H4 (cell line): ENCODE data around the gene PHGDH. TPM values are rescaled to one million over a fixed set of nuclear protein-coding genes. Genes with fewer than 3 reads are reported as not detected.
"Not testable (repeated sequence)": the region's sequence is repeated elsewhere in the genome, so short reads cannot be mapped to it uniquely, and the experiment has no call there.

Source experiments
- DNase-seq: peaks from one replicate; pipeline ENCODE4 v3.0.0-alpha.2; 2015; ENCODE audit warnings: low spot score
- total RNA-seq: library from RNA; depleted of rRNA; stranded (reverse); fragments of >200 nt; shearing (Covaris generic); gene quantifications from 2 replicates; pipeline ENCODE4 v1.2.3, GENCODE V29; 2014

PHGDH gene
- total RNA-seq, 1 experiment from 2014 or later: 338 TPM

DNA sequence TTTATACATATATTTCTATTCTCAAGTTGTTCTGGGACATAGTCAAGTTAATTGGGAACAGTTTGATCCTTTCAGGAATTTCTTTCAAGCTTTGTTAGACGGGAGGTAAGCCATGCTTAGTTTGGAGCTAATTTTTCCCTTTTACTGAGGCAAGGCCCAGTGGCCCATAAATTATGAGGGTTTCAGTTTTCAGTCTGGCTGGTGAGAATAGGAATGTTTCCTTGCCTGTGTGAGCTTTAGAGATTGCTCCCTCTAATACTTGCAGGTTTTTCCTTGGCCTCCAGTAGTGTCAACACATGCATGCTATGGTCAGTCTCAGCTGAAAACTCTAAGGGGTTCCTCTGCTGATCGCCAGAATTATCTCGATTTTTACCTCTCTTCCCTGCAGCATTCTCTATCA lies 14.1 kb upstream of the PHGDH start:
- no peak for DNase-seq

DNA sequence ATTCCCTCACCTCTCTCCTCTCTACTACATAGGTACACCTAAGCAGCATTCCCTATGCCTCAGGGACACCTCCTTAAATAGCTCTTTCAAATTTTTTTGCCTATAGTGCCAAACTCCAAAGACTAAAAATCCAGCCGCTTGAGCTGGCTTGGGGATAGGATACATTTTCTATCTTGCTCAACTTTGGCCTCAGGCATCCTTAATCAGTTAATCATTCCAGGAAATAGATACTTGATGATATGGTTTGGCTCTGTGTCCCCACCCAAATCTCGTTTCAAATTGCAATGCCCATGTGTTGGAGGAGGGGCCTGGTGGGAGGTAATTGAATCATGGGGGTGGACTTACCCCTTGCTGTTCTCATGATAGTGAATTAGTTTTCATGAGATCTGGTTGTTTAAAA lies 11.4 kb upstream of the PHGDH start:
- DNase-seq: no peak

DNA sequence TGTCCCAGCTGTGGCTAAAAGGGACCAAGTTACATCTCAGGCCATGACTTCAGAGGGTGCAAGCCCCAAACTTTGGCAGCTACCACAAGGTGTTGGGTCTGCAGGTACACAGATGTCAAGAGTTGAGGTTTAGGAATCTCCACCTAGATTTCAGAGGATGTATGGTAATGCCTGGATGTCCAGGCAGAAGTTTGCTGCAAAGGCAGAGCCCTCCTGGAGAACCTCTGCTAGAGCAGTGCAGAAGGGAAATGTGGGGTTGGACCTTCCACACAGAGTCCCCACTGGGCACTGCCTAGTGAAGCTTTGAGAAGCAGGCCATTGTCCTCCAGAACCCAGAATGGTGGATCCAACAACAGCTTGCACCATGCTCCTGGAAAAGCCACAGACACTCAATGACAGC lies 10.1 kb upstream of the PHGDH start:
- DNase-seq: no peak

DNA sequence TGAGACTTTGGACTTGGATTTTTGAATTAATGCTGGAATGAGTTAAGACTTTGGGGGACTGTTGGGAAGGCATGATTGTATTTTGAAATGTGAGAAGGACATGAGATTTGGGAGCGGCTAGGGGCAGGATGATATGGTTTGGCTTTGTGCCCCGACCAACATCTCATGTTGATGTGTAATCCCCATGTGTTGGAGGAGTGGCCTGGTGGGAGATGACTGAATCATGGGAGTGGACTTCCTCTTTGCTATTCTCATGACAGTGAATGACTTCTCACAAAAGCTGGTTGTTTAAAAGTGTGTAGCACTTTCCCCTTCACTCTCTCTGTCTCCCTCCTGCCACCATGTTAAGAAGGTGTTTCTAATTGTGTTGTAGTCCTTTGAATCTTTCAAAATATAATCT lies 9.3 kb upstream of the PHGDH start:
- no peak for DNase-seq

DNA sequence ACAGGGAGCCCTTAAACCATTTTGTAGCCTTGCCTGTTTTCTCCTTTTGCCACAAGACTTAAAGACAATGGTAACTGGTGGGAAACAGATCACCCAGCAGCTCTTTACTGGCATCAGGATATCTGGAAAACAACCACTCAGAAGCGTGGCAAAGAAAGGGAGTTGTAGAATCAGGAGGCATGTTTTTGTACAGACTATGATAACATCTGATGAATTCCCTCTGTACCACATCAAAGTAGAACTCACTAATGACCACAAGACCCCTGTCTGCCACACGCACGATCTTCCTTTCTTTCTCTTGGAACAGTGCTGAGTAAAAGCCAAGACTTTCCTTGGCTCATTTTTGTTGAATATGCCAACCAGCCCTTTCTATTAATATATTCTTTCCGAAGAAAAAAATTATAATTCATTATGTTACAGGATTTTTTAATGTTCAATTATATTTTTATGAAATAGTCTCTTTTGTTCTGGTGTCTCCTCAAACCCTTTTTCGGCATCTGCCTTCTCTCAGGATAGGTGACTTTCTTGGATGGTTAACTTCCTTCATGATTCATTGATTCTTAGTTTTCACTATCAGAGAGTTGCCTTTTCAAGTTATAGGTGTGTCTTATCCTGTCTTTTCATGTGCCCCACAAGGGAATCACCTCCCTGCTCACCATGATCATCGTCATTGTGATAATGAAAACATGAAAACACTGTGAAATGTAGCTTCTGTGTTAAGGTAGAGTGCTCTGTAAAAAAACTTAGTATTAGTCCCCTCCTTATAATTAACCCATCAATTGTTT lies 7.9 kb upstream of the PHGDH start:
- DNase-seq: no peak

DNA sequence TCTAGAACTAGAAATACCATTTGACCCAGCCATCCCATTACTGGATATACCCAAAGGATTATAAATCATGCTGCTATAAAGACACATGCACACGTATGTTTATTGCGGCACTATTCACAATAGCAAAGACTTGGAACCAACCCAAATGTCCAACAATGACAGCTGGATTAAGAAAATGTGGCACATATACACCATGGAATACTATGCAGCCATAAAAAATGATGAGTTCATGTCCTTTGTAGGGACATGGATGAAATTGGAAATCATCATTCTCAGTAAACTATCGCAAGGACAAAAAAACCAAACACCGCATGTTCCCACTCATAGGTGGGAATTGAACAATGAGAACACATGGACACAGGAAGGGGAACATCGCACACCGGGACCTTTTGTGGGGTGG lies 5.1 kb upstream of the PHGDH start:
- DNase-seq: not testable (repeated sequence)

DNA sequence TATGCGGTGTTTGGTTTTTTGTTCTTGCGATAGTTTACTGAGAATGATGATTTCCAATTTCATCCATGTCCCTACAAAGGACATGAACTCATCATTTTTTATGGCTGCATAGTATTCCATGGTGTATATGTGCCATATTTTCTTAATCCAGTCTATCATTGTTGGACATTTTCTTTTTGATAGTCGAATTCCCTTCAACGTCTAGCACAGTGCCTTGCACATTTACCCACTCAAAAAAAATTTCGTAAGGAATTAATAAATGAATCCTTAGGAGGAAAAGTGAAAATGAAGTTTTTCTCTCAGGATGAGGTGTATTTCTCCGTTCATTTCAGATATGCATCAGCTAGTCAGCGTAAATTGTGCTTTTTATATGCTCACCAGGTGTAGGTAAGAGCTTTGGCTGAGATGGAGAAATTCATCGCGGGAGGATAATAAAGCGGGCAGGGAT lies 354 bp upstream of the PHGDH start:
- not testable (repeated sequence) for DNase-seq

DNA sequence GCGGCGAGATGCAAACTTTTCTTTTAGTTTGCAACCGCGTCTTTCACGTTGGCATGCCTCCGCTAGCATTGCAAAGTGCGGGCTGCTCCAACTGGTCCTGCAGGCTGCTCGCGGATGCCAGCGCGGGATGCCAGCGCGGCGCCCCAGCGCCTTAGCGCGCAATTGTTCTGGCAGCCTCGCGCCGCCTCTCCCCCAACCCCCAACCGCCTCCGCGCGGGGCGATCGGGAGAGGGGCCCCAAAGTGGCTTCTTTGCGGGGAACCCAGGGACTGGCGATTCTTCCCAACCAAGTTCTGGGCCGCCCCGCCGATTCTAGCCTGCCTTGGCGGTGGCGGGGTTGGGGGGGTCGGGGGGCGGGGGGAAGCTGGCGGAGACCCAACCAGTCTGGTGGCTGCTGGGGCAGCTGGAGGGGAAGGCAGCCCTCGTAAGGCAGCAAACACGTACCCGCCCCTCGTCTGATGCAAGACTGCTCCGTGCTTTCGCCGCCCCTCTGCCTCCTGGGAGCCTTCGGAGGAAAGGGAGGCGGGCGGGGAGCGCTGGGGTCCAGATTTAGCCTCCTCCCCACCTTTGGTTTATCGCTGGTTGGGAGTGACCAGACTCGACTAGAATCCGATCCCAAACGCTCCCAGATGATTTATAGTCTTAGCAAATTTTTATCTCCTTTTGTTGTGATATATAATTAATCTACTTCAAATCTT lies 756 bp downstream of the PHGDH start:
- peak; percentile 96 for DNase-seq

DNA sequence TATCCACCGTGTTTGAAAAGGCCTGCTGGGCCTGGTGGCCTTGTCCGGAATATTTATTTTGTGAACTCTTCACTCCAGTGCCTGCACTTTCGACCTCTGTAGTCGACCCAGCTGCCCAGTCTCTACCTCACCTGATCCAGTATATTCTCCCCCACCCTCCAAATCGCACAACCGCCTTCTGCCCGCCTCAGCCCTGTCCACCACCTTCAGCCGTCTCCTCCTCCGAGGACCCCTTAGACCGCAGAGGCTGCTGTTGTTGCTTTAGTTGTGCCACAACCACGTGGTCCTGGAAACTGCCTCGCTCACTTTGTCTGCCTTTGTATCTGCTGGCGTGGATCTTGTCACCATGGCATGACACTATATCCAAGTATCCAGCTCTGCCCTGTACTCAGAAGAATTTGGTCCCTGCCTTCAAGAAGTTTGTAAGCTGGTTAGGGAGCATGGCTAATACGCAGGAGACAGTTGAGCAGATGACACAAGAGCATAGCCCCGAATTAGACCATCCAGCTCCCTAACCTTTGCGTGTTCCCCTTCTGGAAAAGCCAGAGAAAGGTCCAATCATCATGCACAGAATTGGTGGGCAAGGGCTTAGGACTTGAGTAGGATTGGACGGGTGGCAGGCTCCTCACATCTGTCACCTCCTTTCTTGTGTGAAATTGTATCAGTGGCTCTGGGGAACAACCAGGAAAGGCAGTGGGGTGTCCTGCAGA lies 1.5 kb downstream of the PHGDH start:
- no peak for DNase-seq

DNA sequence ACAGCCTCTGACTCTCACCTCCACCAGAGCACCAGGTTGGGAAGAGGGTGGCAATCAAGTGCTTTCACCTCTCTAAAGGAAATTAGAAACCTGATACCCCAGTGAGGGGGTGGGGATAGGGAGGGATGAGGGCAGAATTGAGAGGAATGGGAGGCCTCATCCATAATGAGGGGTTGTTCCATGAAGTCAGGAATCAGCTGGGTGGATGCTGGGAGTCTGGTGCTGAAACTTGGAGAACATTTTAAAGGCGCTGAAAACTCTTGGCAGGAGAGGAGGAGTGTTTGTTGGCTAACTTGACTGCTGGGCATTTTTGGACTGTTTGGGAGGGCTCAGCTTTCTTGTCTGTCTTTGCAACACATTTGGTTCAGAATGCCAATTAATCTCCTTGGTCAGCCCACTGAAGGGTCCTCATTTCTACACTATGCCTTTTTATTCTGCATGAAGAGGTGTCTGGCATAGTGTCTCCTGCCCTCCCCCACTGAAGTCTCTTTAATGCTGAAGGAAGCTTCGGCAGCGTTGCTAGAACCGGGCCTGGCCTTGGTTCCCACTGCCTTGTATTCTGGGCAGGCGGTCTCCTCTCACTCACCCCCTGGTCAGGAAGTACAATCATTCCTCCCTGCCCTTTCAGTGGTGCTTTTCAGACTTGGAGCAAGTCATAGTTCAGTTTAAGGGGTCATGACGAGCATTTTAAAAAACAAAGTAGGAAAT lies 2.2 kb downstream of the PHGDH start:
- DNase-seq: no peak

DNA sequence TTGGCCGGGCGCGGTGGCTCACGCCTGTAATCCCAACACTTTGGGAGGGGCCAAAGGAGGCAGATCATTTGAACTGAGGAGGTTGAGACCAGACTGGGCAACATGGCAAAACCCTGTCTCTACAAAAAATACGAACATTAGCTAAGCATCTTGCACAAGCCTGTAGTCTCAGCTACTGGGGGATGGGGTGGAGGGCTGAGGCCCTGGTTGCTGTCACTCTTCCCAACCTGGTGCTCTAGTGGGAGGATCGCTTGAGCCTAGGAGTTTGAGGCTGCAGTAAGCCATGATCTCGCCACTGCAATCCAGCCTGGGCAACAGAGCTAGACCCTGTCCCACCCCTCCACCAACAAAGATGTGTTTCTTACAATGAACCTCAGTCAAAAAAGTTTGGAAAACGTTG lies 2.8 kb downstream of the PHGDH start:
- DNase-seq: no peak

DNA sequence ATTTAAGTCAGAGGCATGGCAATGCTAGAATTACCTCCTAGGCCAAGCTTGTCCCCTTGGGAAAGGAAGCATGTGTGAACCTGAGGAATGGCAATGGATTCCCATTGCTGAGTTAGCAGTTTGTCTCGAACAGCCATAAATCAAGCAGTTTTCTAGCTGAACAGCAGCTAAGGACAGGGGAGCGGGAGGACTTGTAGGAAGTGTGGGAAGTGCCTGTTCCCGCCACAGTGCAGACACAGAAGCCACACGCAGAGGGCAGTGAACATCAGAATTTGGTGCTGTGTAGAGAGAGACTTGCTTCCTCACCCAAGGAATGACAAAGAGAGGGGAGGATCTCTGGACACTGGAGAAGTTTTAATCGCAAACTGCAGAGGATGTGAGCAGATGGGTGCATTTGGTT lies 3.8 kb downstream of the PHGDH start:
- peak; percentile 39 for DNase-seq

DNA sequence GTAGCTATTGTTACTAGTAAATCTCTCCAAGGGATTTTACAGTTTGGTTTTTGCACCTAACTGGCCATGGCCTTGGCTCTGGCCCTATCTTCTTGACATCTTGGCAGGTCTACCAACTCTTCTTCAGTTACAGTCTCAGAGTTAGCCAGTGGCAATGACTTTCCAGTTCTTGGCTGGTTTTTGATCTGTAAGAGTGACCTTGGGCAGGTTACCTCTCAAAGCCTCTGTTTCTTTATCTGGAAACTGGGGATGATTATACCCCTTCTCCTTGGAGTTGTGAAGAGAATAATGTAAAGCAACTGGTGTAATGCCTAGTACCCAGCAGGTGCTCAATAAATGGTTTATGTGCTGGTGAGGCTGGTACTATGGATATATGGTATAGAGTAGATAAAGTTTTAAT lies 6.7 kb downstream of the PHGDH start:
- DNase-seq: no peak

DNA sequence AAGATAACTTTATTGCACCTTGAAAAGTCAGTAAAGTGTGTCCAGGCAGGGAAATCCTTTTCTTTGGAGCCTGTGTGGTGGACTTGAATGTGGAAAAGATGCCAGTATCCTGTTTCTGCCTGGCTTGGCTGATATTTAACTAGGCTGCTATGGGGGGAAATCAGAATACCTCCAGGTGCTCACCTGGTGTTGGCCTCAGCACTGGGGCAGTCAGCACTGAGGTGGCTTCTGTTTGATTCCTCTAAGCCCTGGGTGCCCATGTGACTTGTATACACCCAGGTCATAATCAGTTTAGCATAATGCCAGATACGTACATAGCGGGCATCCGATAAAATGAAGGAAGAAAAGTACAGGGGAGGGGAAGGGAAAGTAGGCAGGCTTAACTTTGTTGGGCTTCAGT lies 7.2 kb downstream of the PHGDH start:
- no peak for DNase-seq

DNA sequence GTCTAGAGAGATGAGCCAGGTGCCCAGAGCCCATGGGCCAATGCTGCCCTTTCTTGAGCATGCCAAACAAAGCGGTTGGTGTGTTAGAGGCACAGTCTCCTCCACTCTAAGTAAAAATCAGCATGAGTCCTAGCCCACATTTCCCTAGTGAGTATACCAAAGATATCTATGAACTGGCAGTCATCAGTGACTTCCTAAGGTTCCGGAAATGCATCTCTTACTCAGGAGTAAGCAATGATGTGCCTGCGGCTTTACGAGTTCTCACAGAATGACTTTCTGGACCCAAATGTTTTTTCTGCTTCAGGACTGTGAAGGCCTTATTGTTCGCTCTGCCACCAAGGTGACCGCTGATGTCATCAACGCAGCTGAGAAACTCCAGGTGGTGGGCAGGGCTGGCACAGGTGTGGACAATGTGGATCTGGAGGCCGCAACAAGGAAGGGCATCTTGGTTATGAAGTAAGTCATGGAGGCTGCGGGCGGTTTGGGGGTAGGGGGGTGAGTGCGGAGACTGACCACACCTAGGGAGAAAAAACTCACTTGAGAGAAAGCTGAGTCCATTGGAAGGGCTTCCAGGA lies 9.2 kb downstream of the PHGDH start:
- no peak for DNase-seq

DNA sequence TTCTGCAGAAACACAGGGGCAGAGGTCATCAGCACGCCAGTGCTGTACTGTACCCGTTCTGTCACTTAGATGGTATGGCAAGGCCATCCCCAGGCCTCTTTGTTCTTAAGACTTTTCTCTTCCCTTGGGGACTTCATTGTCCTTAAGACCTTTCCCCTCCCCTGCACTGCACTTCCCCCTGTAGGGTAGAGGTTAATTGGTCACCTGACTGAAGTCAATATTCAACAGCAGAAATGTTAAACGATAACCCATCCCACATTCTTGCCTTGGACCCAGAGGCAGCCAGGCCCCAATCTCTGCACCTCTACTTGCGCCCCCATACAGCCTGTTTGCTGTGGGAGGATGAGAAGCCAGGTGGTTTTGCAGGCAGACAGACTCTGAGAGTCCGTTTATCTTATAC lies 10.2 kb downstream of the PHGDH start:
- no peak for DNase-seq

DNA sequence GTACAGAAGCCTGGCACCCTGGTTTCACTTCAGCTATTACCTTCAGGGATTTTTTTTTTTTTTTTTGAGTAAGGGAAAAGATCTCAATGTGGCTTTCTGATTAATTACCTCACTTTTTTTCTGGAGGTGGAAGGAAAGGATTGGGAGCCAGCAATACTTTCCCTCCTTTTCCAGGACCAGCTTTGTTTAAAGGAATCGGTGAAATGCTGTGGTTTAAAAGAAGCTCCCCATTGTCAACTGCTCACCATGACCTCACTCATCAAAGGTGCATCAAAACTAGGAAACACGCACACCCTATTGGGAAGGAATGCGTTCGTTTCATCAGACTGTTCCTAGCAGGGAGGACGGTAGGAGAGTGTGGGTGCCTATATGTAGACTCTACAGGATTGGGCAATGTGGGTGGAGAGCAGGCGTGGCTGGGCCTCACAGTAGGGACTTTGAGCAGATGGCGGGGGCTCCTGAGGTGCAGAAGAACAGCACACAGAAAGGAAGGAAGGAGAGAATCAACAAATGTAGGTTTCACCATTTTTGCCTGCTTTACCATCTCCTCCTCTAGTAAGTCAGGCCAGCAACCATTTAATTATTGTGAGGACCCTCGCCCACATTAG lies 13.0 kb downstream of the PHGDH start:
- no peak for DNase-seq

DNA sequence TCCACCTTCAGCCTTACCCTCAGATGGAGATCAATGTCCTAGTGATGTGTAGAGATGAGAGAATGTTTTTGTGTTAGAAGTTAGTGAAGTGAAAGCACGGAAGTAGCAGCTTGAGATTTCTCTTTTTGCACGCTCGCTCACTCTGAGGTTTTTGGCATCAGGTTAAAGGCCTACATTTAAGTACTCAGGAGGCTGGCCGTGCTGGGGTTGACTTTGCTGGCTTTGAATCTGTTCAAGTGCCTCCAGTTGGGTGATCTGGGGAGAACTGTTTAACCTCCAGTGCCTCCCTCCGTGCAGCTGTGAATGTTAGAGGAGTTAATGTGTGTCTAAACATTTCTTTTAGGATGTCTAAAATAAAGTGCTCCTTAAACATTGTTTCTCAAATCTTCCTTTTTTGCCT lies 13.9 kb downstream of the PHGDH start:
- no peak for DNase-seq

DNA sequence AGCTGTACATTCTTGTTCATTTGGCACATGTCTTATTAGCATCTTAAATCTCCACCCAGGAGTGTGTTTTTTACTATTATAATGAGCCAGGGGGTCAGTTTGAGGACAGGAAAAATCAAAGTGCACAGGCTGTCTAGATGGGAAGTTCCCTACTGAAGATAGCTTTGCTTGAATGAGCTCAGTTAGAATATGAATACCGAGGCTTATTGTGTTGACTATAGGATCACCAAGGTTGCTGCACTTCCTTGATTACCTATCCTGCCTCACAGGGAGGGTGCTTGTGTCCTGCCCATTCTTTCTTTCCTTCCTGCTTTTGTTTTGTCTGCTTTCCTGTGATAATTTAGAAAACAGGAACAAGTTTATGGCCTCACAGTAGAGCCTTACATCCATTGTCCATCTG lies 16.3 kb downstream of the PHGDH start:
- no peak for DNase-seq

DNA sequence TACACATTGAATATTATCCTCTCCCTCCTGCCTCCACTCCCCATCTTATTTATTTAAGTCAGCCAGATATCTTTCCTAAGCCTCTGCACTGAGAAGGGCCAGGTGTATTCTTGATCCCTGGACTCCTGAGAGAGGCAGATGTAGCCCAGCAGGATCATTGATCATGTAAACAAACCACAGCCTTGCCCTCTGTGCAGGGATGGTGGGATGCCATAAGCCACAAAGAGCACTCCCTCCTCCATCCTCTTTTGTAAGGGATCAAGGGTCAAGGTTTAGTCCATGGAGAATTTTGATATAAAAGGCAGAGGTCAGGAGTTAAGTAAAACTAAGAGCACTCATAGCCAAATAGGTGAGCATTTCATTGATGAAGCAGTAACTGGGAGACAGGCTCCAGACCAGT lies 17.3 kb downstream of the PHGDH start:
- no peak for DNase-seq

DNA sequence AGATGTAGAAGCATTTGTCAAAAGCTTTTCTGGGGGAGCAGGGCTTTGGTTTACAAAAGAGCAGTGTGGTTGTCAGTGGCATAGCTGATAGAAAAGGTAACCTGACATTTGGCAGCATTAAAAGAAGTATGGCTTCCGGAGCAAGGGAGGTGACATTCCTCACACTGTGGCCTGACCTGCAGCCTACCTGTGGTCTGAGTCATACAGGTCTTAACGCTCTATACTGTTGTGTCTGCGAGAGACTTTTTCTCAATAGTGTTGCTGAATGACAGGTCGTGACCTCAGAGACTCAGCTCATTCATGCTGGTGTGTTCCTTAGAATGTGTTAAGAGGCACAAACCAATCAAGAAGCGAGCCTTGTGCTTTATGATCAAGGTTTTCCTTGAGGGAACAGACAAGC lies 19.3 kb downstream of the PHGDH start:
- DNase-seq: no peak
